ENCODE data around the gene CCDC73. TPM values are rescaled to one million over a fixed set of nuclear protein-coding genes. Genes with fewer than 3 reads are reported as not detected.

The CCDC73 gene
- total and polyA plus RNA-seq, 10 of the 15 experiments (the other 5 are each of a cell fraction or from before 2014, with no cell fraction given) = 0.05 to 0.57 (median 0.14) TPM

DNA sequence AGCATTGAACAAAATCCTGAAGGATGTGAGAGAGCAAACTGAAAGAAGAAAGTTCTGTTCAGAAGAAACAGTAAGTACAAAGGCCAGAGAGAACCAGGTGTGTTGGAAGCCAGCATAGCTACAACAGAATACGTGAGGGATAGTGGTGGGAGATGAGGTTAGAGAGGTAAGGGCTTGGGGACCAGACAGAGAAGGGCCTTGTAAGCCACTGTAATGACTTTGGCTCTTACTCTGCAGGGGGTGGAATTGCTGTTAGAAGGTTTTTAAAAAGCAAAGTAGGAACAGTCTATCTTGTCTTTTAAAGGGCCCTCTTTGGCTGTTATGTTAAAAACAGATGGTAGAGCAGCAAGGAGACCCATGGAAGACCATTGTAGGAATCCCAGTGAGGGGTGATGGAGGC, 39.5 kb upstream of the CCDC73 start:
- Histone ChIP-seq H3K27ac (ENCODE audit: control insufficient read depth, insufficient read depth) (no peak overlapping the region), H3K4me2 (ENCODE audit: control insufficient read depth, insufficient read depth) (no peak overlapping the region), H2AFZ (ENCODE audit: control insufficient read depth, low read depth, low read length) (no peak overlapping the region), H3K36me3 (ENCODE audit: control insufficient read depth in 2 of 2, insufficient read depth in 2 of 2, low read length in 1 of 2) (no peaks in the 10 kb centered on the region), H3K4me1 (ENCODE audit: control insufficient read depth, insufficient read depth, low read length) (no peaks in the 10 kb centered on the region; the same call in 1 of the 2 replicates), H3K9ac (ENCODE audit: control insufficient read depth, insufficient read depth, low read length) (no peak overlapping the region), H3K27me3 (replicated peaks in 1 of 2; ENCODE audit: control insufficient read depth in 2 of 2, insufficient read depth in 2 of 2, low read length in 1 of 2) (no peaks in the 10 kb centered on the region; a peak in 1 of 4 replicates), H3K9me3 (replicated peaks; ENCODE audit: control insufficient read depth, insufficient read depth, low read length) (no peaks in the 10 kb centered on the region), H3K4me3 (no peak overlapping the region), H4K20me1 (ENCODE audit: control insufficient read depth, insufficient read depth) (no peaks in the 10 kb centered on the region), H3K79me2 (ENCODE audit: control insufficient read depth, insufficient read depth, low read length) (no peaks in the 10 kb centered on the region; the same call in 1 of the 2 replicates)
- SMC1A ChIA-PET (ENCODE audit: uncharacterized antibody, unreplicated experiment) = interaction anchor here (0.6 to 2.5 kb wide), 5 partner anchors 7 to 81 kb away, joined by 3 to 6 read pairs (median 5); no protein-coding TSS in a partner anchor
- WGBS (ENCODE audit: insufficient coverage, insufficient replicate concordance, low lambda C conversion rate, missing lambda C conversion rate) = 40% methylated on average over 1 of the region's 1 CpG
- FAIRE-seq = no peak
- TF ChIP-seq TAF1 (IDR thresholded peaks at IDR 0.05; ENCODE audit: borderline replicate concordance, low read depth, low read length) (no peak), KAT2A (conservative IDR thresholded peaks at IDR 0.05; ENCODE audit: control insufficient read depth, low read depth, low read length) (no peak), BACH1 (IDR thresholded peaks at IDR 0.05; ENCODE audit: borderline replicate concordance) (no peak), PML (IDR thresholded peaks at IDR 0.05; ENCODE audit: low read length) (no peak), SREBF2 (IDR thresholded peaks at IDR 0.05; ENCODE audit: low read length) (no peak), DPF2 (IDR thresholded peaks at IDR 0.05) (no peak), MEF2B (IDR thresholded peaks at IDR 0.05; ENCODE audit: partially characterized antibody, poor library complexity, severe bottlenecking) (no peak), ATF2 (IDR thresholded peaks at IDR 0.05; ENCODE audit: low read length) (no peak), IRF5 (IDR thresholded peaks at IDR 0.05; ENCODE audit: borderline replicate concordance) (no peak), ATF7 (IDR thresholded peaks at IDR 0.05; ENCODE audit: low read depth) (no peak), FOXM1 (IDR thresholded peaks at IDR 0.05; ENCODE audit: low read depth, low read length) (no peak), ZNF592 (IDR thresholded peaks at IDR 0.05) (no peak), MEF2A (IDR thresholded peaks at IDR 0.05; ENCODE audit: insufficient read depth, low read depth, low read length) (no peak), CHD4 (IDR thresholded peaks at IDR 0.05) (no peak), MYC (IDR thresholded peaks at IDR 0.05; ENCODE audit: insufficient read depth, insufficient read length, insufficient replicate concordance, low read length, severe bottlenecking) (no peak)
- TF ChIP-seq, protein P1, sequence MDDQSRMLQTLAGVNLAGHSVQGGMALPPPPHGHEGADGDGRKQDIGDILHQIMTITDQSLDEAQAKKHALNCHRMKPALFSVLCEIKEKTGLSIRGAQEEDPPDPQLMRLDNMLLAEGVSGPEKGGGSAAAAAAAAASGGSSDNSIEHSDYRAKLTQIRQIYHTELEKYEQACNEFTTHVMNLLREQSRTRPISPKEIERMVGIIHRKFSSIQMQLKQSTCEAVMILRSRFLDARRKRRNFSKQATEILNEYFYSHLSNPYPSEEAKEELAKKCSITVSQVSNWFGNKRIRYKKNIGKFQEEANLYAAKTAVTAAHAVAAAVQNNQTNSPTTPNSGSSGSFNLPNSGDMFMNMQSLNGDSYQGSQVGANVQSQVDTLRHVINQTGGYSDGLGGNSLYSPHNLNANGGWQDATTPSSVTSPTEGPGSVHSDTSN (IDR thresholded peaks at IDR 0.05; ENCODE audit: insufficient replicate concordance, low read depth, low read length) = no peak
- no TSS peak for BruUV-seq (replicated peaks)
- CTCF ChIA-PET = interaction anchor here (1.3 to 2.5 kb wide), 3 partner anchors 10 to 51 kb away, joined by 4 to 17 read pairs (median 5); no protein-coding TSS in a partner anchor
- RAD21 ChIA-PET (ENCODE audit: unreplicated experiment) = interaction anchor here (0.6 to 0.8 kb wide), 2 partner anchors 204 to 231 kb away, joined by 3 to 5 read pairs; no protein-coding TSS in a partner anchor
- POLR2A ChIA-PET = no interaction called here
- in situ Hi-C loops (cut with MboI) (no loop called here), intact Hi-C loops (cut with micrococcal nuclease; ENCODE audit: unreplicated experiment) (no loop called here)
- ATAC-seq = no peak
- DNase-seq (ENCODE audit: low read depth, low spot score) = no peak

Data from GM12878 (cell line).